Spleen (tissue), 7 donors: ENCODE results near the gene GET4.
A peak's percentile ranks its signal among the peaks of the same experiment; 100 is the strongest.

Experiments
- CTCF ChIP-seq, 11 experiments: fragments of 200-600 bp in 7 of 11; fragments of 450-650 bp in 4 of 11; sonication (generic) in 4 of 11; IDR thresholded peaks in 8 of 11; conservative IDR thresholded peaks in 3 of 11; 1 replicate in 7 of 11; 2 replicates in 4 of 11; pipeline versions ENCODE4 v1.4.0 to v1.8.0; 2016 to 2021; ENCODE audit warnings: antibody characterized with exemption in 11 of 11, inconsistent platforms in 4 of 11, mild to moderate bottlenecking in 1 of 11
- POLR2A ChIP-seq, 3 donors: fragments of 450-650 bp; IDR thresholded peaks; one replicate each; pipeline ENCODE4 v1.5.1; 2017; ENCODE audit warnings: antibody characterized with exemption in 3 of 3, mild to moderate bottlenecking in 1 of 3
- POLR2AphosphoS5 ChIP-seq, 3 donors: sonication (generic); formaldehyde crosslinking; IDR thresholded peaks; one replicate each; pipeline ENCODE4 v1.5.1; 2017; ENCODE audit warnings: antibody characterized with exemption in 3 of 3
- donor health status: DM: no; HTN: no; CAD: no; lungs with moderate emphysema.
- donor health status: DM: no; HTN: no; CAD: no.
- donor health status: DM: no; HTN: no; CAD: no.

- TF ChIP-seq CTCF (IDR thresholded peaks at IDR 0.05 in 8 of 11, conservative IDR thresholded peaks at IDR 0.05 in 3 of 11) (no peak), POLR2AphosphoS5 (IDR thresholded peaks at IDR 0.05) (peak in 1 of 3 donors; percentile 38), POLR2A (IDR thresholded peaks at IDR 0.05) (no peak)
Measured at GRCh38 chr7:835485-836401, 40.6 kb upstream of the GET4 start.
